Stomach (tissue), 4 donors: Measurements from ENCODE around the gene CCDC88C.
A peak's percentile ranks its signal among the peaks of the same experiment; 100 is the strongest.

Source experiments
- POLR2A ChIP-seq, 4 donors: fragments of 450-650 bp; IDR thresholded peaks; one replicate each; pipeline ENCODE4 v1.6.1; 2016; ENCODE audit warnings: antibody characterized with exemption in 4 of 4, control low read depth in 2 of 4, mild to moderate bottlenecking in 1 of 4, moderate library complexity in 1 of 4
- TF ChIP-seq, protein P1 (sequence below), 7 experiments: fragments of 450-650 bp in 4 of 7; fragments of 200-600 bp in 3 of 7; sonication (generic) in 3 of 7; IDR thresholded peaks; one replicate each; pipeline ENCODE4 v1.5.1; 2016 to 2019; ENCODE audit warnings: antibody characterized with exemption in 7 of 7, control low read depth in 2 of 7, mild to moderate bottlenecking in 1 of 7

DNA sequence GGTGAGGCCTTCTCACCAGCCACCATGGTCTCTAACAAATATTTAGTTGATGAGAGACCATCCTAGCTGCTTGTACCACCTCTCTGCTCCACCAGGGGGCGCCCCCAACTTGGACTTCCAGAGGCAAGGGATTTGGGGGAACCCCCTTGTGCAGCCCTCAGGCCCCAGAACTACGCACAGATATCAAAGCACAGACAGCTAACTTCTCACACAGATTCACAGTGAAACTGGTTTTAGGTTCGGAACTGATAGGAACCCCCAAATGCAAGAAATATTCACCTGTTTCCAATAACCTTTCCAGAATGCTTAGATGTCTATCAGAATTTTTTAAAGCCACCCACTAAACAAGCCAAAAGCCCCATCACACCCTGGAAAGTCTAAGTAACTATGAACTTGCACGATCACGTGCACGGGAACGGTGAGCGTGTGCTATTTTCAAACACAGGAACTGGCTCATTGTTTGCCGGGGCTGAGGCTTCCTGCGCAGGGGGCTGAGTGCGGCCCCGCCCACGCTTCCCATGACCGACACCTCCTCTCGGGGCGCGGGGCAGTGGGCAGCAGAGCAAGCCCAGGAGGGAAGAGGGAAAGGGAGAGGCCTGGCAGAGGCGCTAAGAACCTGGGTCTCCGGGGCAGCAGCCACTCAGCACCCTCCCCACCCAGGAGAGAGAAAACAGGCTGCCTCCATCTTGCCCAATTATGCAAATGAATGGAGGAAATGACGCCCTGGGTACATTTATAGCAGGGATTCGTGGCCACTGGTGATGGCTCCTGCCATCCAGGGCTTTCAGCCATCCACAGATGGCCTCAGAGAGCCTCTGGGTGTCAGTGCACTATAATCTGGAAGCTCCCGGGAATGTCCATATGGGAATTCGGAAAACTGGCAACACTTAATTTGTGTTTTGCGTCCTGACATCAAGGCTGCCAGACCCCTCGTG is 93.7 kb downstream of the CCDC88C start:
- TF ChIP-seq, protein P1, sequence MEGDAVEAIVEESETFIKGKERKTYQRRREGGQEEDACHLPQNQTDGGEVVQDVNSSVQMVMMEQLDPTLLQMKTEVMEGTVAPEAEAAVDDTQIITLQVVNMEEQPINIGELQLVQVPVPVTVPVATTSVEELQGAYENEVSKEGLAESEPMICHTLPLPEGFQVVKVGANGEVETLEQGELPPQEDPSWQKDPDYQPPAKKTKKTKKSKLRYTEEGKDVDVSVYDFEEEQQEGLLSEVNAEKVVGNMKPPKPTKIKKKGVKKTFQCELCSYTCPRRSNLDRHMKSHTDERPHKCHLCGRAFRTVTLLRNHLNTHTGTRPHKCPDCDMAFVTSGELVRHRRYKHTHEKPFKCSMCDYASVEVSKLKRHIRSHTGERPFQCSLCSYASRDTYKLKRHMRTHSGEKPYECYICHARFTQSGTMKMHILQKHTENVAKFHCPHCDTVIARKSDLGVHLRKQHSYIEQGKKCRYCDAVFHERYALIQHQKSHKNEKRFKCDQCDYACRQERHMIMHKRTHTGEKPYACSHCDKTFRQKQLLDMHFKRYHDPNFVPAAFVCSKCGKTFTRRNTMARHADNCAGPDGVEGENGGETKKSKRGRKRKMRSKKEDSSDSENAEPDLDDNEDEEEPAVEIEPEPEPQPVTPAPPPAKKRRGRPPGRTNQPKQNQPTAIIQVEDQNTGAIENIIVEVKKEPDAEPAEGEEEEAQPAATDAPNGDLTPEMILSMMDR (IDR thresholded peaks at IDR 0.05): peak in 6 of 7 experiments; percentile 84 to 97 (median 96)
- no peak for TF ChIP-seq POLR2A (IDR thresholded peaks at IDR 0.05)
